HG03135 (cell line): ENCODE data around the gene PPDPF.
"Not testable (repeated sequence)": the region's sequence is repeated elsewhere in the genome, so short reads cannot be mapped to it uniquely, and the experiment has no call there.

Experiments
- ATAC-seq: cut with Tn5 transposase; IDR thresholded peaks from one replicate; pipeline ENCODE4 v1.9.1; 2021; ENCODE audit warnings: mild to moderate bottlenecking, moderate library complexity; ENCODE audit not compliant: unreplicated experiment

Gene PPDPF

GRCh38 chr20:63547725-63548480 lies 27.3 kb downstream of the PPDPF start, which contains the start of gene SRMS:
SRMS (minus strand) TSS chr20:63547749; CDS start chr20:63547463, 286 bp downstream.
- no peak for ATAC-seq

- no peak for ATAC-seq
Measured at GRCh38 chr20:63548542-63548941, 28.0 kb downstream of the PPDPF start.

- ATAC-seq = no peak
Measured at GRCh38 chr20:63549019-63549418, 28.5 kb downstream of the PPDPF start.

GRCh38 chr20:63549679-63550282 lies 29.2 kb downstream of the PPDPF start:
- no peak for ATAC-seq

GRCh38 chr20:63551068-63551467 lies 30.5 kb downstream of the PPDPF start:
- ATAC-seq = no peak

GRCh38 chr20:63552481-63553249 lies 32.1 kb downstream of the PPDPF start:
- peak; percentile 36 for ATAC-seq

GRCh38 chr20:63553251-63553932 lies 32.8 kb downstream of the PPDPF start:
- ATAC-seq = peak; percentile 42

- ATAC-seq = peak; percentile 20
Measured at GRCh38 chr20:63553933-63554290, 33.3 kb downstream of the PPDPF start, which contains the start of gene FNDC11. FNDC11 (plus strand) TSS chr20:63554159; CDS start chr20:63555664, 1,505 bp downstream.

GRCh38 chr20:63554361-63555278 lies 34.1 kb downstream of the PPDPF start:
- ATAC-seq = no peak

- ATAC-seq = no peak
Measured at GRCh38 chr20:63555661-63556381, 35.3 kb downstream of the PPDPF start.

- no peak for ATAC-seq
Measured at GRCh38 chr20:63556873-63557478, 36.4 kb downstream of the PPDPF start.

GRCh38 chr20:63557481-63557891 lies 36.9 kb downstream of the PPDPF start:
- ATAC-seq = no peak

GRCh38 chr20:63558804-63559484 lies 38.4 kb downstream of the PPDPF start:
- no peak for ATAC-seq

- not testable (repeated sequence) for ATAC-seq
Measured at GRCh38 chr20:63559485-63560332, 39.1 kb downstream of the PPDPF start.

GRCh38 chr20:63560333-63560805 lies 39.8 kb downstream of the PPDPF start:
- ATAC-seq = no peak

- ATAC-seq = no peak
Measured at GRCh38 chr20:63560856-63561609, 40.5 kb downstream of the PPDPF start.
